ENCODE results near the gene DNAH17.

GRCh38 chr17:78601577-78602190 lies 24.5 kb upstream of the DNAH17 start:
- no peak for TF ChIP-seq CTCF (IDR thresholded peaks at IDR 0.05; ENCODE audit: control extremely low read depth in 1 of 3, insufficient read depth in 1 of 3, low read depth in 1 of 3, low read length in 3 of 3)
- no peak for TF ChIP-seq POLR2A (IDR thresholded peaks at IDR 0.05; ENCODE audit: control extremely low read depth in 1 of 2, low read depth in 2 of 2, low read length in 2 of 2)
- no peak for TF ChIP-seq RAD21 (IDR thresholded peaks at IDR 0.05 in 1 of 2, conservative IDR thresholded peaks at IDR 0.05 in 1 of 2; ENCODE audit: low read depth in 2 of 2, low read length in 2 of 2)
- no peak for TF ChIP-seq EP300 (IDR thresholded peaks at IDR 0.05; ENCODE audit: borderline replicate concordance in 1 of 2, low read depth in 2 of 2, low read length in 2 of 2)
- TF ChIP-seq, protein P1, sequence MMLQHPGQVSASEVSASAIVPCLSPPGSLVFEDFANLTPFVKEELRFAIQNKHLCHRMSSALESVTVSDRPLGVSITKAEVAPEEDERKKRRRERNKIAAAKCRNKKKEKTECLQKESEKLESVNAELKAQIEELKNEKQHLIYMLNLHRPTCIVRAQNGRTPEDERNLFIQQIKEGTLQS (IDR thresholded peaks at IDR 0.05; ENCODE audit: insufficient read depth, low read depth, low read length) = no peak
- TF ChIP-seq CBX8 (IDR thresholded peaks at IDR 0.05; ENCODE audit: borderline replicate concordance, low read depth, low read length) = no peak
- no peak for TF ChIP-seq POLR2AphosphoS5 (IDR thresholded peaks at IDR 0.05; ENCODE audit: low read depth, low read length)
- no peak for TF ChIP-seq SAP30 (IDR thresholded peaks at IDR 0.05; ENCODE audit: insufficient read depth, insufficient replicate concordance, low read length)
